Erythroblast (primary cell): Measurements from ENCODE around the gene XCR1.

ENCODE experiments used
- GATA1 ChIP-seq: IDR thresholded peaks from 2 replicates; pipeline ENCODE4 v1.6.1; 2011; ENCODE audit warnings: low read depth, mild to moderate bottlenecking, control low read depth, low read length, moderate library complexity
- POLR2A ChIP-seq: IDR thresholded peaks from 2 replicates; pipeline ENCODE4 v1.6.1; 2011; ENCODE audit warnings: mild to moderate bottlenecking, low read length

DNA sequence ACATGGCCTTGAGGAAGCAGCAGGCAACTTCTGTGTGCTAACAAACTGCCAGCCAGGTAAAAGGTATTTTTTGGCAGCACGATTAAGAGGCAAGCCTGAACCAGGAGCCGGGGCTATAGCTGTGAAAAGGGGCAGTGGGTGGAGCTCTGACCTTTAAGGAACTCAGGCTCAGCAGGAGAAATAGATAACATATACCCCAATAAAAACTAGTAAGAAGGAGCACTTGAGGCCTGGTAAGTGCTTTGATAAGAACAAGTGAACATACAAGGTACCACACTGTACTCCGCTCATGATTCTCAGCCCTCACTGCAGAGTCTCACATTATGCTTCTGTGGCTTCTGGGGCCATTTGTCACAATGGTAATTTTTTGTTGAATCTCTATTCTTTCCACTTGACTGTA lies 37.1 kb downstream of the XCR1 start:
- no peak for TF ChIP-seq POLR2A
- TF ChIP-seq GATA1 = no peak
